Measurements from ENCODE around the gene KRT86.

GRCh38 chr12:52327830-52328500 lies 53.5 kb downstream of the KRT86 start:
- TF ChIP-seq CTCF (IDR thresholded peaks at IDR 0.05; ENCODE audit: insufficient read depth, low read length, poor library complexity, severe bottlenecking) (no peak), EZH2phosphoT487 (conservative IDR thresholded peaks at IDR 0.05; ENCODE audit: low read length) (no peak)

Measured in SU-DHL-6 (cell line).